Stimulated activated CD4-positive, alpha-beta T cell treated with anti-CD3 and anti-CD28 coated beads, Interleukin-2, amount 100 ng/mL, for 24 hours (primary cell): ENCODE measurements around the gene PIF1.
"Not testable (repeated sequence)": the region's sequence is repeated elsewhere in the genome, so short reads cannot be mapped to it uniquely, and the experiment has no call there.

ENCODE experiments used
- DNase-seq, 2 donors: peaks; one replicate each; pipeline ENCODE4 v3.0.0-alpha.2; 2020

PIF1 gene

DNA sequence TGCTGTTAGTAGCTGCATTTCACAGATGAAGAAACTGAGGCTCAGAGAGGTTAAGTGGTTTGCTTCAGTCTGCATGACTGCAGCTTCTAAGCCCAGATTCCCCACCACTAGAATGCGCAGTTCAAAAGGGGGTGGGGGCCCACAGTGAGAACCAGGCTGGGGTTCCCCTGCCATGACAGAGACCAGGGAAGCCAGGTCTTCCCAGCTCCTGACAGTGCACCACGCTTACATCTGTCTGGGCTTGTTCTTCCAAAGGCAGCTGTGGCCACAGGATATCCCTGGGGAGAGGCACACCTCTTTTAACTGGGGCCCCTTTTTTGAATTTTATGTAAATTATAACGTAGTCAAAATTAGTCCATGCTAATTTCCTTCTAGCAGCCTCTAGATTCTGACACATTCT lies 21.6 kb upstream of the PIF1 start:
- DNase-seq: no peak

DNA sequence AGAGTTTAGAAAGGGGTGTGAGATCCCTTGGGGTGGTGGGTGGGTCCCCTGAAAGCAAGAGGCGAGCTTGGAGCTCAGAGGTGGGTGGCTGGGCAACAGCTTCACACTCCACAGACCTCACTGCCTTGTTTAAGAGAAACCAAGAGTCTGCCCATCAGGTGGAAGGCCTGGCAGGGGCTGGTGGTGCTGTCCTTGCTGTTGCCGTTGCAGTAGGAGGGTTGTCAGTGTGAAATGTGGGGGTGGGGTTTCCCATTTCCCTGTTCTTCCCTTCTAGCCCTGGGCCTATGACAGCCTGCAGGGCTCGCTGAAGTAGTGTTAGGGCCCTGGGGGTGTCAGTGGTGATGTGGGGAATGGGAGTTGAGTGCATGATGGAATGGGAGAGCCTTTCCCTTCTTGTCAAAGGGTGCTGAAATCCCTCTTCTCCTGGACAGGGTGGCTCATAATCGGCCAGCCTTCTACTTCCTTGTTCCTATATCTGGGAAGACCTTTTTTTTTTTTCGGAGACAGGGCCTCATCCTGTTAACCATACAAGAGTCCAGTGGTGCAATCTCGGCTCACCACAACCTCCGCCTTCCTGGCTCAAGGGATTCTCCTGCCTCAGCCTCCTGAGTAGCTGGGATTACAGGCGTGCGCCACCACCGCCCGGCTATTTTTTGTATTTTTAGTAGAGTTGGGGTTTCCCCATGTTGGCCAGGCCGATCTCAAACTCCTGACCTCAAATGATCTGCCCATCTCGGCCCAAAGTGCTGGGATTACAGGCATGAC lies 20.6 kb upstream of the PIF1 start:
- DNase-seq: no peak

DNA sequence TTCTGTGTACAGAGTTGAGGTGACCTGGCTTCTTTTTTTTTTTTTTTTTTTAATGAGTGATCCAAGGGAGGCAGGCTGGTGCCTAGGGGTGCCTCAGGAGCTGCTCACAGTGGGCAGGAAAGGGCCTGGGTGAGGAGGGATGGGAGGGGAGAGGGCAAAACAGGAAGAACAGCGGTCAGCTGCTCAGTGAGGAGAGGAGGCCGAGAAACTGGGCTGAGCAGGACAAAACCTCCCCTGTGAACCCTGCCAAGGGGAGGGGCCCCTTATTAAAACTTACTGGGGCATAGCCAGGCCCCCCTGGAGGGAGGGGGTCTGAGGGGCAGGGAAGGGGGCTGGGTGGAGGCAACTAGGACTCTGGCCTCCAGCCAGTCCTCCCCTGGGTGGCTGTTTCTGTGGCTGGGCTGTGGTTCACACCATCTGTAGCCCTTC lies 19.8 kb upstream of the PIF1 start:
- no peak for DNase-seq

DNA sequence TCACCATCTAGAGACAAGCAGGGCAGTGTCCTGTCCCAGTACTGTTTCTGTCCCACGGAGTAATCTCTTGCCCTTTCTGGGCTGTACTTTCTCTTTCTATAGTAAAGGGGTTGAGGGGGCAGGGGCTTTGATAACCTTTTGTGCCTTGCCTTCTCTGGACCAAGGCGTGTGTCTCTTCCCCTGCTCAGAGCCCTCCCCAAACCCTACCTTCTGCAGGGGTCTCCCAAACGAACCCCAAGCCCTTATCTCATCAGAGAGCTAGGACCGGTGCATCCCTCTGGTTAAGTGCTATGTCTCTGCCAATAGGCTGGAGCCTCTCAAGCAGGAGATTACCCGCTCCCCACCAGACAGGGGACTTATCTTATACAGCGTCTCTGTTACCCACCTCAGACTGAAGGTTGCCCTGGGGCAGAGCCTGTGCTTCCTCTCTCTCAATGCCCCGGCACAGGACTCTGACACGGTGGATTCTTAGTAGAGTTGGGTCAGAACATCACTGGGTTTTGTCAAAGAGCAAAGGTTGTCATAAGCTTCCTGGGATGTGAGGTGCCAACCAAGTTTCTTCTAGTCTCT lies 19.2 kb upstream of the PIF1 start:
- DNase-seq: peak in 1 of 2 donors; percentile 24

DNA sequence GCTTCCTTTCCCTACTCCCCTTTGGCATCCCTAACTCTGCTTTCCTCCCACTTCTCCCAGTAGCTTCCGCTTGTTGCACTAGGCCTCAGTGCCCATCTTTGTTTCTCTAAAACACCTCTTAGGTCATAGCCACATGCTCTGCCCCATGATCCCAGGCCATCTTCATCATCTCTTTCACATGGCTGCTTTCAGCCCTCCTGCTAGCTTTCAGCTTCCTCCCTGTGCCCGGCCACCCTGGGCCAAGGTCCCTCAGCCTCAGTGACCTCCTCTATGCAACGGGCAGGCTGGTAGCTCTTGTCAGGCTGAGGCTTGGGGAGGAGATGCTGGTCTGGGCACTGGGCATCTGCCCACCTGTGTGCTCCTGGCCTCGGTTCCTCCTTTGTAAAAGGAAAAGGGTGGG lies 18.5 kb upstream of the PIF1 start:
- no peak for DNase-seq

DNA sequence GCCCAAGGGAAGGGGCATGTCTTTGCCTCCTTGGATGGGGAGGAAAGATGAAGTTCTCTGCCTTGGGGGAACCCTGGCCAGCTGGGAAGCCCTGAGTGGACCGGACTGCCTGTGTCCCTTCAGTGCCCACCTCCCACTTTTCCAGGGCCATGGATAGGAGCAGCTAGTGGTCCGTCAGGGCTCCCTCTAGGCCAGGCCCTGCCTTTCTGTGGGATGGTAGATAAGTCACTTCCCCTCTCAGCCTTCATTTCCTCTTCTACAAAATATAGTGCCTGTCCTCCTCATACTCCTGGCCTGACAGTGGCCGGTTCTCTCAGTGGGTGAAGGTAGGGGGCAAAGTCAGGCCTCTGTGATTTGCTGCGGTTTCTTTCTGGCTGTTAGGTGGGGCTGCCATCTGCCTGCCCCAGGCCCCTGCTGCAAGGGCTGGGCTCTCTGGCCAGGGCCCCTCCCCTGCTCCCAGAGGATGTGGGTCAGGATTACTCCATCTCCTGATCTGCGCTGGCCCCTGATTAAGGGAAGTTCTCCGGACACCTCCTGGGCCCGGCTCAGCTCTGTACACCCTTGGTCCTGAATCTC lies 17.6 kb upstream of the PIF1 start:
- DNase-seq: no peak

DNA sequence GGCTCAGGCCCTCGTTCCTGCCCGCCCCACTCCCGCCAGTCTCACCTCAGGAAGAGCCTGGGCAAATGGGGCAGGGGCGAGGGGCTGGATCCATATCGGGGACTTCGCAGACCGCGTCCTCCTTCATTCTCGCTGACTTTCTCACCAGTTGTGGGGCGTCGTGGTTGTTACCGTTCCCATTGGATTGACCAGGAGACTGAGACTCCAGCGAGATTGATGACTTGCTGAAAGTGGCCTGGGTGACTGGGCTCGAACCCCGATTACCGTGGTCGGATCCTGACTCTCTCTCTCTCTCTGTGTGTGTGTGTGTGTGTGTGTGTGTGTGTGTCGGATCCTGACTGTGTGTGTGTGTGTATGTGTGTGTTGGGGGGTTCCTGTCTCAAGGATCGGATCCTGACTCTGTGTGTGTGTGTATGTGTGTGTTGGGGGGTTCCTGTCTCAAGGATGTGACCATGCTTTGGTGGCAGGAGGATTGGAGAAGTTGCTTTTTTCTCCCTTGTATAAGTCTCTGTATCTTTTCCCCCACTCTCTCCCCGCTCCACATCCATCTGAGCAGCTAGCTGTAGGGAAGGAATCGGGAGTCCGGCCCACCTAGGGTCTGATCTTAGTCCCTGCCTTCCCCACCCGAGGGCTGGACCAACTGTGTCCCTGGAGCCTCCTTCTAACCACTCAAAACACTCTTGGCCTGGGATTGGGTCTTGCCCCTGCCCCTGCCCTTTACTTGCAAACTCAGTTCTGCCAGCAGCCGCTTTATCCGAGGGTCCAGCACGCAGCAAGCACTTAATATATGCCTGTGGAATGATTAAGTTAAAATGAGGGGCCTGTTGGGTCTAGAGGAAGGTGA lies 16.9 kb upstream of the PIF1 start:
- peak; percentile 27 to 35 for DNase-seq

DNA sequence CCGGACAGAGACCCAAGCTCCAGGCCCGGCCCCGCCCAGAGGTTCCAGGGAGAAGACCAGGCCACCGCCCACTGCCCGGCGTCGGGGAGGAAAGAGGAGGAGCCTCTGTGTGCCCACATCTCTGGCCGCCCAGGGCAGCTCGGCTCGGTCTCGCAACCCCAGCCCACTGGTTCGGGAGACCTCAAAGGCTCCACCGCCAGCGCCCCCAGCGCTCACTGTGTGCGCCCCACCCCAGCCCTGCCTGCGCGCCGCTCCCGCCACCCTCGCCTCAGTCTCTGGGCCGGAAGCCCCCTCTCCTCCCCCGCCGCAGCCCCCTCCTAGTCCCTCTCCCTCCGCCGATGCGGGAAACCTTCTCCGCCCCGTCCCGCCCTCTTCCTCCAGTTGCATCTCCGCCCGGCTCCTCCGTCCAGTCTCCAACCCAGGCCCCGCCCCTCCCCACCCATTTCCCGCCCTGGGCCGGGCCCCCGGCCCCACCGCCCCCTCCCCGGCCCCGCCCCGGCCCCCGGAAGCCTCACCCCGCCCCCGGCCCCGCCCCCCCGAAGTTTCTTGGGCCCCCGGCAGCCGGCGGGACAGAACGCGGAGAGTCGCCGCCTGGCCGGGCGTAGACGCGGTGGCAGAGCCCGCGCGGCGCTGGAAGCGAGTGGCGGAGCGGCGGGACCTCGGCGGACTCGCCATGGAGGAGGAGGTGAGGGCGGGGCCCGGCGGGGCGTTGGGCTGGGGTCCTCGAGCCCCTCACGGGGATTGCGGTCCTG lies 16.1 kb upstream of the PIF1 start, which contains the start of gene PLEKHO2:
PLEKHO2 (plus strand) TSS at position 572 of the 752 bp plus-strand sequence; CDS start at position 674, 102 bp downstream.
- peak; percentile 82 to 92 for DNase-seq

DNA sequence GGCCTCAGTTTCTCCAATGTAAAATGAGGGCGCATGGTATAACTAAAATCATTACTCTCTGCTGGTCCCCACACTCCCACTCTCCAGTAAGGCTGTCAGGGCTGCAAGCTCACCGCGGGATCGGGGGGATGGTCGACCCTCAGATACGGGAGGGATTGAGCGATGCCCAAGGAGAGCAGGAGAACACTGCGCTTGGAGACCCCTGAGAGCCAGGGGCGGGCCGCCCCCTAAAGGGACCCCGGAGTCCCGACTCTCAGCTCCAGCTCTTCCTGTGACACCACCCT lies 15.6 kb upstream of the PIF1 start:
- DNase-seq: no peak

DNA sequence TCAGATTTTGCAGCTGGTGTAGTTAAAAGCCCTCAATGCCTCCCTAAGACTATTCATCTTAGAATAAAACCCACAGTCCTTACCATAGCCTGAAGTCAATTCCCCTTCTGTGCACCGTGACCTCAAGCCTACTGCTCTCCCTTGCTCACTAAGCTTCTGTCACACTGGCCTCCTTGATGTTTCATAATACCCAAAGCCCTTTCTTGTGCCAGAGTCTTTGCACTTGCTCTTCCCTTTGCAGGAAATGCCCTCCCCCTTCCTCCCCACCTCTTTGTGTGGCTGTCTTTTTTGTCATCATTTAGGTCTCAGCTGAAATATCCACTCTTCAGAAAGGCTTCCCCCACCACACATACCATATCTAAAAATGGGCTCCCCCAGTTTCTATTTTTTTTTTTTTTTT lies 12.1 kb upstream of the PIF1 start:
- no peak for DNase-seq

DNA sequence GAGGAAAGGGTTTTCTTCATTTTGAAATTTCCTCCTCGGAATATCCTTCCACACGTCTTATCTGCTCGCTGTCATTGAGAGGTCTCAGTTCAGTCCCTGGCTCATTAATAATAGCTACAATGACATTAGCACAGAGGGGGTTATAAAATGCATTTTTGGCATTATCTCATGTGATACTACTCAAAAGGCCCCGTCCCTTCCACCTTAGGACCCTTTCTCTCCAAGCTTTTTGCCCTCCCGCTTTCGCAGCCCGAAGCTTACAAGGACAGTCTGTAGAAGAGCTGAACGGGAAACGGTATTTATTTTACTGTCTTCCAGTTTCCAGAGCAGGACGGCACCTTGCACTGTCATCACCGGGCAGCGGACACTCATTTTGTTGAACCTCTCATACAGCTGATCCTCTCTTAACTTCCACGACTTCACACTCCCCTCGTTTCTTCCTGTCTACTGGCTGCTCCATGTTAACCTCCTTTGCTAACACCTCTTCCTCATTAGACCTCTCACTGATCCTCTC lies 10.6 kb upstream of the PIF1 start:
- no peak for DNase-seq

DNA sequence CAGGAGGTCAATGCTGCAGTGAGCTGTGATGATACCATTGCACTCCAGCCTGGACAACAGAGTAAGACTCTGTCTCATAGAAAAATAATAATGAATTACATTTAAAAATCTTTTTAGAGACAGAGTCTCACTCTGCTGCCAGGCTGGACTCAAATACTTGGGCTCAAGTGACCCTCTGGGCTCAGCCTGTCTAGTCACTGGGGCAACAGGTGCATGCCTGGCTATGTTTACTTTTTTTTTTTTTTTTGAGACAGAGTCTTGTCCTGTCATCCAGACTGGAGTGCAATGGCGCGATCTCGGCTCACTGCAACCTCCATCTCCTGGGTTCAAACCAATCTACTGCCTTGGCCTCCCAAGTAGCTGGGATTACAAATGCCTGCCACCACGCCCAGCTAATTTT lies 8.2 kb upstream of the PIF1 start:
- no peak for DNase-seq

DNA sequence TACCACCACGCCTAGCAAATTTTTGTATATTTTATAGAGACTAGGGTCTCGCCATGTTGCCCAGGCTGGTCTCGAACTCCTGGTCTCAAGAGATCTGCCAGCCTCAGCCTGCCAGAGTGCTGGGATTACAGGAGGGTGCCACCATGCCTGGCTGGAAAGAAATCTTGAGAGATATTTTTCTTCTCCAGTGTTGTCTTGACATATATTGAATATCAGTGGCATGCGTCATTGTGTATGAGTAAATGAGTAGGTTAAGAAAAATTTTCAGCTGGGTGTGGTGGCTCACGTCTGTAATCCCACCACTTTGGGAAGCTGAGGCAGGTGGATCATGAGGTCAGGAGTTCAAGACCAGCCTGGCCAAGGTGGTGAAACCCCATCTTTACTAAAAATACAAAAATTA lies 3.5 kb upstream of the PIF1 start:
- DNase-seq: no peak

DNA sequence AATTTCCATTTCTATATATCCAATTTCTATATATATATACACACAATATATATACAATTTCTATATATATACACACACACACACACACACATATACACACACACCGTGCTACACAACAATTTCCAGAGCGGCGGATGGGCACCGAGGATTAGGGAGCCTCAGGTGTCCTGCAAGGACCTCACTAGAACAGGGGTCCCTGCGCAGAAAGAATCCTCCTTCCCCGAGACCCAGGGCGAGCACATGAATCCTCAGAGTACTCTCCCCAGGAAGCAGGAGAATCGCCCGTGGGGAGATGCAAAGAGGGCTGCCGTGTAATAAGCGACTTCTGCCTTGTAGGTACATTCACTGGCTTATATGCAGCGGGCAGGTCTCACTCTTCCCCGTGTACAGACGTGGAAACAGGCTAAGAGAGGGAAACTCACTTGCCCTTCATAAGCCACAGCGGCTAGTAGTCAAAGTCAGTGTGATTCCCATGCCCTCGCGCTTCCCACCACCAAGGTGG lies 467 bp downstream of the PIF1 start:
- peak; percentile 14 to 22 for DNase-seq

DNA sequence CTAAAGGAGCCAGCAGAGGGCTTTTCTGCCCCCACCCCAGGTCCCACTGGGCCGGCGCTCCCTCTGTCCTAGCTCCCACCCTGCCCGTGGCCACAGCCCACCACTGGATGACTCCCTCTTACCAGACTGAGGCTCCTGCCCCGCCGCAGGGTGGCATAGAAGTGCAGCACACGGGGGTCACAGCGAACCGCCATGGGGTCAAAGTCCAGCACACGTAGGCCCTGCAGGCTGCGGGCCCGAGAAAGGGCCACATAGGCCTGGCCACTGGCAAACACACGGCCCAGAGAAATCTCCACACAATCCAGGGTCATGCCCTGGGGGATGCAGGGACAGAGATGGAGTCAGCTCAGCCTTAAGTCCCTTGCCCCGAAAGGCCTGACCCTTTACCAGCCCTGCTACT lies 9.0 kb downstream of the PIF1 start:
- DNase-seq: no peak

DNA sequence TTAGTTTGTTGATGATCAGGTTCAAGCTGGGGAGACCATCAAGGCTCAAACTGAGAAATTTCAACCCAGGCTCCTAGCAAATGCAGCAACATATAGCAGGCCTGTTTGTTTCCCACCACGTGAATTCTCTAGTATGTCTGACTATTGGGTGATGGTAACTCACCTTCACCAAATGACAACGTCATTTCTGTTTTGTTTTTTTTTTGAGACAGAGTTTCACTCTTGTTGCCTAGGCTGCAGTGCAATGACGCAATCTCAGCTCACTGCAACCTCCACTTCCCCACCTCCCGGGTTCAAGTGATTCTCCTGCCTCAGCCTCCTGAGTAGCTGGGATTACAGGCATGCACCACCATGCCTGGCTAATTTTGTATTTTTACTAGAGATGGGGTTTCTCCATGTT lies 10.5 kb downstream of the PIF1 start:
- not testable (repeated sequence) for DNase-seq

DNA sequence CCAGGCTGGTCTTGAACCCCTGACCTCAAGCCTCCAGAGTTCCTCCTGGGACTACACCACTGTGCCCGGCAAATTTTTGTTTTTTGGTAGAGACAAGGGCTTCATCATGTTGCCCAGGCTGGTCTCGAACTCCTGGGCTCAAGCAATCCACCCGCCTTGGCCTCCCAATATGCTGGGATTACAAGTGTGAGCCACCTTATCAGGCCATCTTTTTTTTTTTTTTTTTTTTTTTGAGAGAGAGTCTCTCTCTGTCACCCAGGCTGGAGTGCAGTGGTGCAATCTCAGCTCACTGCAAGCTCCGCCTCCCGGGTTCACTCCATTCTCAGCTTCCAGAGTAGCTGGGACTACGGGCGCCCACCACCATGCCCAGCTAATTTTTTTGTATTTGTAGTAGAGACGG lies 11.2 kb downstream of the PIF1 start:
- not testable (repeated sequence) for DNase-seq

DNA sequence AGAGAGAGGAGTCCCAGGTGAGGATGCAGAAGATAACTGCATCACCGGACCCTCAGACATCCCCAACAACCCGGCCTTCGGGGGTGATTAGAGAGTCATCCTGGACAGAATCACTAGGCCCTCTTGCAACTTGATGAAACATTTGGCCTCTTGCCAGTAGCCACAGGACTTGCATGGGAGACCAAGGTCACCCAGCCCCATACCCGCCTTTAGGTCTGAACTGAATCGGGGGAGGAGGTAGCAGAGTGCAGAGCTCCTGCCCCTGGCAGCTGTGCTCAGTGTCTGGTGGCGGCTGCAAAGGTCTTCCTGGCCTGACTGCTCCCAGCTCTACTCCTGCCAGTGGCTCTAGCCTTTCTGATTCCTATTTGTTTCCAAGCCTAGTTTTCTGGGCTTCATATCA lies 12.4 kb downstream of the PIF1 start:
- DNase-seq: no peak

DNA sequence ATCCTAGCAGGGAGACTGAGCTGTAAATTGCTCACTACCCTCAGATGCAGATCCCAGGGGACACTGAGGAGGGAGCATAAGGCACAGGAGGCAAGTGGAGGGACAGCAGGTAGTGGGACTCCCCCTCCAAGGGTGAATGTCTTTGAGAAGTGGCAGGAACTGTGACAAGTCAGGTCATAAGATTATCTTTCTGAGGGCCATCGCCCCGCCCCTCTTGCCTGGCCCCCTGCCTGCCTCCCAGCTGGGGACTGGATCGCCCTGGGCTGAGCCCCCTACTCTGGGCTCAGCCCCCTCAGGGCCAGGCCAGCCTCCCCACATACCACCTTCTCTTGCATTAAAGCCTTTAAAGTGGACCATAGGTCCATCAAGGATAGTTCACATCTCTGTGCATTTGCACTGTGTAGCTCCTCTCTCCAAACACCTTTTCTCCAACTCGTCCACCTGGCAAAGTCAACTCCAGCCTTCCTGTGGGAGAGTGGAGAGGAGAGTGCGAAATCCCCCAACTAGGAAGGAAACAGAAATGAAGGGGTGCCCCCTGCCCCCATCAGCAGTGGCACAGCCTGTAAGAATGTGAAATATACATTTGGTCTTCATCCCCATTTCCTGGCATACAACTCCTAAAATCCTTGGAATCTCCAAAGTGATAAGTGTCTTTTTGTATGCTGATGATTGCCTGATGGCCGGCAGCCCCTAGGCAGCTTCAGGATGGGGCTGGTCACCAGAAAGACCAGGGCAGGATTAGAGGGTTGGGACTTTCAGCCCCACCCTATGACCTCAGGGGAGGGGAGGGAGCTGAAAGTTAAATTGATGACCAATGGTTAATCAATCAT lies 14.7 kb downstream of the PIF1 start:
- DNase-seq: no peak

DNA sequence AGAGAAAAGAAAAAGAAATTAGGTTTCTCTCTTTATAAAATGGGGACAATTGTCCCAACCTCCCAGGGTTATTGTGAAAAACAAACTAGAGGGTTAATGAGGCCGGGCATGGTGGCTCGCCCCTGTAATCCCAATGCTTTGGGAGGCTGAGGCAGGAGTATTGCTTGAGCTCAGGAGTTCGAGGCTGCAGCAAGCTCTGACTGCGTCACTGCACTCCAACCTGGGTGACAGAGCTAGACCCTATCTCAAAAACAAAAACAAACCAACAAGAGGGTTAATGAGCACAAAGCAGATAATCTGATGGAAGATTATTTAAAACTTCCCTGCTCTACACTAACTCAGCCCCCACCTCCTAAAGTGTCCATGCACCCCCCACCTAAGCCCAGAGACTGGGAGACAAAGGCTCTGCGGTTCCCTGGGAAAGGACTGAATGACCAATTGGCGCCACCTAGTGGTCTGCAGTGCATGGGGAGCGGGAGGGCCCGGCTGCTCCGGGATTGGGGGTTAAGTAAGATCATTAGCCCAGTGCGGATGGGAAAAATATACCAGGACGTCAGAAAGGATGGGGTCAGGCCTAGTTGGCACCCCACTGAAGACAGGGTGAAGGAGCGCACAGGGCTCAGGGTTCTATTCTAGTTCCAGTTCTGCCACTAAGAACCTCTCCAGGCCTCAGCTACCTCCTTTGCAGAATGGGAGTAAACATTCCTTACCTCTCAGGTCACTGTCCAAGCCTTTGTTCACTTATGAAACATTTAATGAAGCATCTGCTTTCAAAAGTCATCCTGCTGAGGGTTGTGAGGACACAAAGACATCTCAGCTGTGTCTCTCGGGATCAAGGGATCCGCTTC lies 15.6 kb downstream of the PIF1 start:
- DNase-seq: peak; percentile 80 to 82
